Neural cell (in vitro differentiated cells): ENCODE measurements around the gene USP2.

Experiments
- CTCF ChIP-seq: fragments of 450-650 bp; IDR thresholded peaks from 2 replicates; pipeline ENCODE4 v1.5.1; 2014; ENCODE audit warnings: antibody characterized with exemption, mild to moderate bottlenecking, moderate library complexity; ENCODE audit not compliant: poor library complexity, severe bottlenecking
- POLR2AphosphoS5 ChIP-seq: IDR thresholded peaks from 2 replicates; pipeline ENCODE4 v1.6.1; 2012

- peak; percentile 90 for TF ChIP-seq CTCF
- TF ChIP-seq POLR2AphosphoS5, result no peak
Measured at GRCh38 chr11:119338318-119338890, 43.1 kb downstream of the USP2 start.
